Measurements from ENCODE around the gene IL34.

IL34 gene

GRCh38 chr16:70695331-70696070, 49.1 kb downstream of the IL34 start:
- no peak for DNase-seq (ENCODE audit: extremely low read depth, insufficient read length)
- H3K36me3 ChIP-seq (ENCODE audit: control insufficient read depth, insufficient read depth, low read length): peaks cover 11% of the 10 kb centered on the region
- no peaks in the 10 kb centered on the region for H3K27me3 ChIP-seq (replicated peaks; ENCODE audit: control insufficient read depth, insufficient read depth, low read length)
- TF ChIP-seq CTCF (IDR thresholded peaks at IDR 0.05; ENCODE audit: insufficient read depth, low read length, poor library complexity, severe bottlenecking): no peak
- H3K4me3 ChIP-seq (replicated peaks; ENCODE audit: low read depth, low read length): no peak overlapping the region

GRCh38 chr16:70696355-70696754, 50.0 kb downstream of the IL34 start:
- no peak overlapping the region for H3K4me3 ChIP-seq (replicated peaks; ENCODE audit: low read depth, low read length)
- no peaks in the 10 kb centered on the region for H3K27me3 ChIP-seq (replicated peaks; ENCODE audit: control insufficient read depth, insufficient read depth, low read length)
- no peak for DNase-seq (ENCODE audit: extremely low read depth, insufficient read length)
- TF ChIP-seq CTCF (IDR thresholded peaks at IDR 0.05; ENCODE audit: insufficient read depth, low read length, poor library complexity, severe bottlenecking): no peak
- H3K36me3 ChIP-seq (ENCODE audit: control insufficient read depth, insufficient read depth, low read length): peaks cover 11% of the 10 kb centered on the region

GRCh38 chr16:70696952-70697593, 50.7 kb downstream of the IL34 start:
- Histone ChIP-seq H3K27me3 (replicated peaks; ENCODE audit: control insufficient read depth, insufficient read depth, low read length) (no peaks in the 10 kb centered on the region), H3K4me3 (replicated peaks; ENCODE audit: low read depth, low read length) (no peak overlapping the region), H3K36me3 (ENCODE audit: control insufficient read depth, insufficient read depth, low read length) (peaks cover 11% of the 10 kb centered on the region)
- no peak for TF ChIP-seq CTCF (IDR thresholded peaks at IDR 0.05; ENCODE audit: insufficient read depth, low read length, poor library complexity, severe bottlenecking)
- no peak for DNase-seq (ENCODE audit: extremely low read depth, insufficient read length)

- no peak for TF ChIP-seq CTCF (IDR thresholded peaks at IDR 0.05; ENCODE audit: insufficient read depth, low read length, poor library complexity, severe bottlenecking)
- no peak for DNase-seq (ENCODE audit: extremely low read depth, insufficient read length)
- no peak overlapping the region for H3K4me3 ChIP-seq (replicated peaks; ENCODE audit: low read depth, low read length)
Observed at GRCh38 chr16:70697594-70698170, 51.3 kb downstream of the IL34 start.

DNA sequence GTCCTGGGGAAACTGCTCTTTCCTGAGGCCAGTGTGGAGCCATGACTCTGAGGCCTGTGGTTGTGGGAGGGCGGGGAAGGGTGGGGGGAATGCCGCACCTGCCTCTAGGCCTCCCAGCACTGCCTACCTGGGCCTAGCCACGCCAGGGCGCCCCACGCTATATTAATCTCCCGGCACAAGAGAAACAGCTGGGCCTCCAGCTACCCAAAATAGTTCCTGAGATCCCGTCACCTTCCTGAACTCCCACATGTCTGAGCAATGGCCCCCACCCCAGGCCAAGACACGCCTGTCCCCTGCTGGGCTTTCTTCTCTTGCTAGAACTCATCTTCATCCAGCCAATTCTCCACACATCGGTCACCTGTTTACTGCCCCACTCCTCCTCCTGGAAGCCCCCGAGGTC, 52.5 kb downstream of the IL34 start:
- peaks cover 11% of the 10 kb centered on the region for H3K36me3 ChIP-seq (ENCODE audit: control insufficient read depth, insufficient read depth, low read length)
- no peaks in the 10 kb centered on the region for H3K27me3 ChIP-seq (replicated peaks; ENCODE audit: control insufficient read depth, insufficient read depth, low read length)
- TF ChIP-seq CTCF (IDR thresholded peaks at IDR 0.05; ENCODE audit: insufficient read depth, low read length, poor library complexity, severe bottlenecking): no peak
- H3K4me3 ChIP-seq (replicated peaks; ENCODE audit: low read depth, low read length): no peak overlapping the region
- no peak for DNase-seq (ENCODE audit: extremely low read depth, insufficient read length)

More at GRCh38 chr16:70697594-70698170, 51.3 kb downstream of the IL34 start:
- Histone ChIP-seq H3K36me3 (ENCODE audit: control insufficient read depth, insufficient read depth, low read length) (peaks cover 11% of the 10 kb centered on the region), H3K27me3 (replicated peaks; ENCODE audit: control insufficient read depth, insufficient read depth, low read length) (no peaks in the 10 kb centered on the region)

All from GM06990 (cell line).